Measurements from ENCODE around the gene GABARAPL2. TPM values are rescaled to one million over a fixed set of nuclear protein-coding genes. Genes with fewer than 3 reads are reported as not detected.

The GABARAPL2 gene
- polyA plus RNA-seq, 1 donor from 2014 or later = 344 TPM

- peaks cover 8% of the 10 kb centered on the region for H3K36me3 ChIP-seq (ENCODE audit: insufficient read depth, low read length)
- H3K79me2 ChIP-seq (replicated peaks; ENCODE audit: insufficient read depth, low read length) = no peaks in the 10 kb centered on the region
- H3K27ac ChIP-seq (ENCODE audit: low read length) = no peak overlapping the region
- H3K4me2 ChIP-seq (ENCODE audit: low read length) = no peak overlapping the region
- TF ChIP-seq POLR2AphosphoS5 (IDR thresholded peaks at IDR 0.05) (no peak), TAF1 (IDR thresholded peaks at IDR 0.05; ENCODE audit: low read depth) (no peak), RAD21 (conservative IDR thresholded peaks at IDR 0.05) (no peak), EZH2 (IDR thresholded peaks at IDR 0.05; ENCODE audit: borderline replicate concordance, insufficient read depth, low read length, poor library complexity, severe bottlenecking) (no peak), MXI1 (conservative IDR thresholded peaks at IDR 0.05; ENCODE audit: poor library complexity, severe bottlenecking) (no peak), CTCF (IDR thresholded peaks at IDR 0.05; ENCODE audit: poor library complexity, severe bottlenecking) (no peak), SMC3 (conservative IDR thresholded peaks at IDR 0.05; ENCODE audit: poor library complexity) (no peak), EP300 (conservative IDR thresholded peaks at IDR 0.05; ENCODE audit: poor library complexity, severe bottlenecking) (no peak)
- TF ChIP-seq, protein P1, sequence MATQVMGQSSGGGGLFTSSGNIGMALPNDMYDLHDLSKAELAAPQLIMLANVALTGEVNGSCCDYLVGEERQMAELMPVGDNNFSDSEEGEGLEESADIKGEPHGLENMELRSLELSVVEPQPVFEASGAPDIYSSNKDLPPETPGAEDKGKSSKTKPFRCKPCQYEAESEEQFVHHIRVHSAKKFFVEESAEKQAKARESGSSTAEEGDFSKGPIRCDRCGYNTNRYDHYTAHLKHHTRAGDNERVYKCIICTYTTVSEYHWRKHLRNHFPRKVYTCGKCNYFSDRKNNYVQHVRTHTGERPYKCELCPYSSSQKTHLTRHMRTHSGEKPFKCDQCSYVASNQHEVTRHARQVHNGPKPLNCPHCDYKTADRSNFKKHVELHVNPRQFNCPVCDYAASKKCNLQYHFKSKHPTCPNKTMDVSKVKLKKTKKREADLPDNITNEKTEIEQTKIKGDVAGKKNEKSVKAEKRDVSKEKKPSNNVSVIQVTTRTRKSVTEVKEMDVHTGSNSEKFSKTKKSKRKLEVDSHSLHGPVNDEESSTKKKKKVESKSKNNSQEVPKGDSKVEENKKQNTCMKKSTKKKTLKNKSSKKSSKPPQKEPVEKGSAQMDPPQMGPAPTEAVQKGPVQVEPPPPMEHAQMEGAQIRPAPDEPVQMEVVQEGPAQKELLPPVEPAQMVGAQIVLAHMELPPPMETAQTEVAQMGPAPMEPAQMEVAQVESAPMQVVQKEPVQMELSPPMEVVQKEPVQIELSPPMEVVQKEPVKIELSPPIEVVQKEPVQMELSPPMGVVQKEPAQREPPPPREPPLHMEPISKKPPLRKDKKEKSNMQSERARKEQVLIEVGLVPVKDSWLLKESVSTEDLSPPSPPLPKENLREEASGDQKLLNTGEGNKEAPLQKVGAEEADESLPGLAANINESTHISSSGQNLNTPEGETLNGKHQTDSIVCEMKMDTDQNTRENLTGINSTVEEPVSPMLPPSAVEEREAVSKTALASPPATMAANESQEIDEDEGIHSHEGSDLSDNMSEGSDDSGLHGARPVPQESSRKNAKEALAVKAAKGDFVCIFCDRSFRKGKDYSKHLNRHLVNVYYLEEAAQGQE (IDR thresholded peaks at IDR 0.05; ENCODE audit: borderline replicate concordance) = no peak
- no peaks in the 10 kb centered on the region for H3F3A ChIP-seq (ENCODE audit: insufficient read depth, low read length, poor library complexity, severe bottlenecking)
- no peaks in the 10 kb centered on the region for H3K27me3 ChIP-seq (ENCODE audit: insufficient read depth, low read depth, low read length)
- H3K9me3 ChIP-seq (ENCODE audit: low read length) = no peaks in the 10 kb centered on the region
- H3K4me3 ChIP-seq (ENCODE audit: low read length) = no peak overlapping the region
- H3K9ac ChIP-seq (ENCODE audit: low read length) = no peak overlapping the region
- H3K9me2 ChIP-seq (ENCODE audit: insufficient read depth, low read length) = no peaks in the 10 kb centered on the region
- no peaks in the 10 kb centered on the region for H4K20me1 ChIP-seq (ENCODE audit: insufficient read depth)
- H2AFZ ChIP-seq (ENCODE audit: low read depth, low read length) = no peak overlapping the region
Measured at GRCh38 chr16:75626806-75627205, 60.6 kb downstream of the GABARAPL2 start.

Other genes starting within 250 kb of the GABARAPL2 start
- gene CFDP1, start 132.9 kb upstream of the GABARAPL2 start, polyA plus RNA-seq = 197 and 201 TPM in 2 replicates
- gene TMEM170A, start 101.7 kb upstream of the GABARAPL2 start, polyA plus RNA-seq = 32.2 and 35.9 TPM in 2 replicates
- 0.02 TPM in 1 of 2 replicates, not detected in the other for gene CHST6, start 70.9 kb upstream of the GABARAPL2 start, polyA plus RNA-seq
- gene CHST5, start 30.3 kb upstream of the GABARAPL2 start, polyA plus RNA-seq = 0.84 and 2.7 TPM in 2 replicates
- gene TMEM231, start 10.1 kb upstream of the GABARAPL2 start, polyA plus RNA-seq = 19.6 and 25.6 TPM in 2 replicates
- gene ADAT1, start 56.9 kb downstream of the GABARAPL2 start, polyA plus RNA-seq = 62.8 and 64.5 TPM in 2 replicates
- 151 and 159 TPM in 2 replicates for gene KARS1, start 81.3 kb downstream of the GABARAPL2 start, polyA plus RNA-seq
- gene TERF2IP, start 81.4 kb downstream of the GABARAPL2 start, polyA plus RNA-seq = 706 and 752 TPM in 2 replicates
- gene CPHXL2, start 110.6 kb downstream of the GABARAPL2 start, polyA plus RNA-seq = not detected in 2 replicates
- not detected in 2 replicates for gene DUXB, start 135.1 kb downstream of the GABARAPL2 start, polyA plus RNA-seq
- gene CPHXL, start 160.1 kb downstream of the GABARAPL2 start, polyA plus RNA-seq = not detected in 2 replicates

All from neural cell (in vitro differentiated cells).